ENCODE measurements around the gene GMFB.
"Not testable (repeated sequence)": the region's sequence is repeated elsewhere in the genome, so short reads cannot be mapped to it uniquely, and the experiment has no call there.

GRCh38 chr14:54437954-54438353 lies 50.8 kb downstream of the GMFB start:
- not testable (repeated sequence) for TF ChIP-seq CTCF (IDR thresholded peaks at IDR 0.05 in 2 of 3, conservative IDR thresholded peaks at IDR 0.05 in 1 of 3; ENCODE audit: control insufficient read depth in 2 of 3, extremely low read depth in 1 of 3, insufficient read depth in 1 of 3, low read depth in 3 of 3, low read length in 3 of 3); RFX5 (IDR thresholded peaks at IDR 0.05; ENCODE audit: low read depth, low read length); GABPA (IDR thresholded peaks at IDR 0.05; ENCODE audit: low read depth); POLR2AphosphoS5 (IDR thresholded peaks at IDR 0.05; ENCODE audit: low read length)
